Cardiac fibroblast (primary cell): ENCODE measurements around the gene CHST4.
"Not testable (repeated sequence)": the region's sequence is repeated elsewhere in the genome, so short reads cannot be mapped to it uniquely, and the experiment has no call there.

ENCODE experiments used
- DNase-seq, 2 donors: peaks; one replicate each; pipeline versions ENCODE4 v3.0.0 to v3.0.0-alpha.2; 2010; ENCODE audit warnings: low read depth in 2 of 2
- H3K4me3 ChIP-seq, 2 donors: replicated peaks in 1 of 2; 1 replicate in 1 of 2; 2 replicates in 1 of 2; pipeline ENCODE4 v1.5.1; 2011; ENCODE audit warnings: low read depth in 2 of 2, low read length in 2 of 2, mild to moderate bottlenecking in 2 of 2, moderate library complexity in 1 of 2
- TF ChIP-seq, protein P1 (sequence below): IDR thresholded peaks from one replicate; pipeline ENCODE4 v1.5.1; 2011; ENCODE audit warnings: low read depth, mild to moderate bottlenecking, low read length, inconsistent platforms

The CHST4 gene

DNA sequence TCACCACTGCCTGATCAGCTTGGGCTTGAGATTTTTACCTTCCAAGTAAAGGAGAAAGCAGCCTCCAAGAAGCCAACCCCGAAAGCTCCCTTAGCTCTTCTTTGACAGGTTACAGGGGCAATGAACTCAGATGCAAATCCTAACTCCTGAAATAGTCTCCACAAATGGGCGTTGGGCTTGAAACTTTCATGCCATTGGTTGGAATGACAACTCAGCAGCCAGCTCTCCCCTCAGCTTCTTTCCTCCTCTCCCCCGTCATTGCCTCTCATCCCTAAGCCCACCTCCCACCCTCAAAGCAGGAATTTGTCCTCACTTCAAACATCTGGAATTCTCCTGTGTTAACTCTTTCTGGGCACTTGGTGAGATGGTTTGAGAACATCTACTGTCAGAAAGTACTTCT, 50.7 kb downstream of the CHST4 start, which contains the start of gene TAT:
Gene TAT (minus strand): TSS at position 122 of the 400 bp plus-strand sequence. CDS start 677 bp downstream, outside the sequence.
- no peak within 1 kb of the TSS for H3K4me3 ChIP-seq
- DNase-seq = no peak
- TF ChIP-seq, protein P1, sequence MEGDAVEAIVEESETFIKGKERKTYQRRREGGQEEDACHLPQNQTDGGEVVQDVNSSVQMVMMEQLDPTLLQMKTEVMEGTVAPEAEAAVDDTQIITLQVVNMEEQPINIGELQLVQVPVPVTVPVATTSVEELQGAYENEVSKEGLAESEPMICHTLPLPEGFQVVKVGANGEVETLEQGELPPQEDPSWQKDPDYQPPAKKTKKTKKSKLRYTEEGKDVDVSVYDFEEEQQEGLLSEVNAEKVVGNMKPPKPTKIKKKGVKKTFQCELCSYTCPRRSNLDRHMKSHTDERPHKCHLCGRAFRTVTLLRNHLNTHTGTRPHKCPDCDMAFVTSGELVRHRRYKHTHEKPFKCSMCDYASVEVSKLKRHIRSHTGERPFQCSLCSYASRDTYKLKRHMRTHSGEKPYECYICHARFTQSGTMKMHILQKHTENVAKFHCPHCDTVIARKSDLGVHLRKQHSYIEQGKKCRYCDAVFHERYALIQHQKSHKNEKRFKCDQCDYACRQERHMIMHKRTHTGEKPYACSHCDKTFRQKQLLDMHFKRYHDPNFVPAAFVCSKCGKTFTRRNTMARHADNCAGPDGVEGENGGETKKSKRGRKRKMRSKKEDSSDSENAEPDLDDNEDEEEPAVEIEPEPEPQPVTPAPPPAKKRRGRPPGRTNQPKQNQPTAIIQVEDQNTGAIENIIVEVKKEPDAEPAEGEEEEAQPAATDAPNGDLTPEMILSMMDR = no peak

DNA sequence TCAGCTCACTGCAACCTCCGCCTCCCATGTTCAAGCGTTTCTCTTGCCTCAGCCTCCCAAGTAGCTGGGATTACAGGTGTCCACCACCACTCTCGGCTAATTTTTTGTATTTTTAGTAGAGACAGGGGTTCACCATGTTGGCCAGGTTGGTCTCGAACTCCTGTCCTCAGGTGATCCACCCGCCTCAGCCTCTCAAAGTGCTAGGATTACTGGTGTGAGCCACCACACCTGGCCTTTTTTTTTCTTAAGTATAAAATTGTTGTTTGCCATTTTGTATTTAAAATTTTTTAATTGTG, 56.3 kb downstream of the CHST4 start:
- not testable (repeated sequence) for DNase-seq, H3K4me3 ChIP-seq

DNA sequence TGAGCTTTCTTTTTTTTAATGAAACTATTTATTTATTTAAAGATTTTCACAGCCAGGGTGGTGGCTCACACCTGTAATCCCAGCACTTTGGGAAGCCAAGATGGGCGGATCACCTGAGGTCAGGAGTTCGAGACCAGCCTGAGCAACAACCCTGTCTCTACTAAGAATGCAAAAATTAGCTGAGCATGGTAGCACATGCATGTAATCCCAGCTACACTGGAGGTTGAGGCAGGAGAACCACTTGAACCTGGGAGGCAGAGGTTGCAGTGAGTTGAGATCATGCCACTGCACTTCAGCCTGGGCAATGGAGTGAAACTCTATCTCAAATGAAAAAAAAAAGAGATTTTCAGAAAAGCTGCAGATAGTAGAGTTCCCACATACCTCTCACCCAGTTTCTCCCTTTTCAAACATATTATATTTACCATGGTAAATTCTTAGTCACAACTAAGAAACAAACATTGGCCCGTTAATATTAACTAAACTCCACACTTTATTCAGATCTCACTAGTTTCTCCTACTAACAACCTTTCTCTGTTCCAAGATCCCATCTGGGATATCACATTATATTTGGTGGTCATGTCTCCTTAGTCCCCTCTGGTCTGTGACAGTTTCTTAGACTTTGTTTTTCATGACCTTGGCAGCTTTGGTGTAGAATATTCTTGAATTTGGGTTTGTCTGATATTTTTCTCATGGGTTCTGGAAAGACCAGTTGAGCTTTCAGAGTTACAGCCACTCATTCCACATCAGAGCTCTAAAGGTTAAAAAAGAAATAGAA, 58.5 kb downstream of the CHST4 start:
- DNase-seq = no peak
- no peak overlapping the region for H3K4me3 ChIP-seq
- TF ChIP-seq, protein P1 = no peak

DNA sequence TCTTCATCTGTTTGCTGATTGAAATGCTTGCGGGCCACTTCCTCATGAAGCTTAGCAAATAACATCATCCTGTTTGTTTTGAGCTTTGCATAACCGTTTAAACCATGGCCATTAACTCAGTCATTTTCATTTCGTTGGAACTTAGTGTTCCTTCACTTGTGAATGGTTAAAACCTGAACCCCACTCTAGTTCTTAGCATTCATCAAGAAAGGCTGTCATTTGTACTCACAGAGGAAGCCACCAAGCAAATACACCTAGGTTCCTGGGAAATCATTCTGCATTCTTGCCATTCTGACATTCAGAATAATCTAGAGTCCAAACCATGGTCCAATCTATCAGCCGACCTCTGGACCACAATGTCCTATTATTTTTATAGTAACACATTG, 59.1 kb downstream of the CHST4 start:
- TF ChIP-seq, protein P1 = no peak
- DNase-seq = no peak

More for the DNA sequence above, 59.1 kb downstream of the CHST4 start:
- H3K4me3 ChIP-seq = no peak overlapping the region
